T-helper 2 cell treated with Interferon-gamma antibody and Interleukin-4, amounts not matched to agents 5 μg/mL and 100 μg/mL, for 36 hours (primary cell): ENCODE data around the gene FOXA2.

Experiments used
- DNase-seq: peaks from one replicate; pipeline ENCODE4 v3.0.0; 2021; ENCODE audit warnings: low spot score
- H3K27ac Mint-ChIP-seq: one replicate; pipeline ENCODE4 v1.8.0; 2021; ENCODE audit warnings: mild to moderate bottlenecking, mixed read lengths
- H3K27me3 Mint-ChIP-seq: one replicate; pipeline ENCODE4 v1.8.0; 2021; ENCODE audit warnings: low read depth, mixed read lengths
- H3K36me3 Mint-ChIP-seq: one replicate; pipeline ENCODE4 v1.8.0; 2021; ENCODE audit warnings: low read depth, mixed read lengths
- H3K4me1 Mint-ChIP-seq: one replicate; pipeline ENCODE4 v1.8.0; 2021; ENCODE audit warnings: low read depth, mixed read lengths
- H3K4me3 Mint-ChIP-seq: one replicate; pipeline ENCODE4 v1.8.0; 2022; ENCODE audit warnings: mild to moderate bottlenecking, moderate library complexity, mixed read lengths
- H3K9me3 Mint-ChIP-seq: one replicate; pipeline ENCODE4 v1.8.0; 2021; ENCODE audit warnings: mixed read lengths

The FOXA2 gene

GRCh38 chr20:22584522-22584921, at the start of gene FOXA2:
FOXA2 (minus strand) TSS chr20:22584572; CDS start chr20:22584278, 294 bp downstream.
- Mint-ChIP-seq H3K27ac (no peak within 1 kb of the TSS), H3K36me3 (no peaks in the 10 kb centered on the region), H3K4me1 (no peaks in the 10 kb centered on the region), H3K9me3 (no peaks in the 10 kb centered on the region), H3K27me3 (peaks cover 73% of the 10 kb centered on the region), H3K4me3 (no peak within 1 kb of the TSS)
- no peak for DNase-seq

- Mint-ChIP-seq H3K4me3 (no peak overlapping the region), H3K9me3 (no peaks in the 10 kb centered on the region), H3K36me3 (no peaks in the 10 kb centered on the region), H3K27ac (no peak overlapping the region), H3K4me1 (no peaks in the 10 kb centered on the region), H3K27me3 (no peaks in the 10 kb centered on the region)
- DNase-seq = no peak
Measured at GRCh38 chr20:22630701-22631100, 46.3 kb upstream of the FOXA2 start.

DNA sequence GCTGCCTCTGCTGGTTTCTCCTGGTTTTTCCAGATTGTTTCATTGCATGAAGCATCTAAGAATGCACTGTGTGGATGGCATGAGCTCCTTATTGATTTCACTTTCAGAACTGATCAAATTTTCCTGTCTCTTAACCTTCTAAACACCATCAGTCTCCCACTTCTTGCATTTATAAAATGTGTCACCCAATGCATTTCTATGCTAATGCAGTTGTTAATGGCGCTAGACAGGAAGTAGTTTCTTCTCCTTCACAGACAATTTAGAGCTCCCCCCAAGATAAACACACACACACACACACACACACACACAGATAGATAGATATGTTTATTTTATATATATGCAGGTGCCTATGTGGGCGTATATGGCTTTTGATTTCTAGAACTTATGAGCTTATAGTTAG, 45.6 kb upstream of the FOXA2 start:
- Mint-ChIP-seq H3K27ac (no peak overlapping the region), H3K4me1 (no peaks in the 10 kb centered on the region)

DNA sequence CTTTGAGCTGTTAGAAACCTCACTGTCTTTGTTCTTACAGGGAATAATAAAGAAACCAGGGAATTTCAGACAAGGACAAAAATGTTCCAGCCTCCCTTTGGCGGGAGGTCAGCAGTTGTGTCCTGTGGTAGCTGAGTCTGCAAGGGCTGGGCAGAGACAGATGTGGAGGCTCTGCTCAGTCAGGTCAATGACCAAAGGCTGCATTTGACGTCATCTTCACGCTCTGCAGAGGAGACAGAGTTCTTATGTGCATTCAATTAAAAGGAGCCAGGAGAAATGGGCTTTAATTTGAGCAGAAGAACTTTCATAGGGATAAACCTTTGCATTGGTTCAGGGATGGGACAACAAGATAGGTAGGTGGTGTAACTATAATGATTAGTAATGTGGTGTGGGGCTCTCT, 45.1 kb upstream of the FOXA2 start:
- Mint-ChIP-seq H3K27me3 (no peaks in the 10 kb centered on the region), H3K27ac (no peak overlapping the region), H3K9me3 (no peaks in the 10 kb centered on the region), H3K4me1 (no peaks in the 10 kb centered on the region), H3K36me3 (no peaks in the 10 kb centered on the region), H3K4me3 (no peak overlapping the region)
- DNase-seq = no peak

More for the DNA sequence above, 45.6 kb upstream of the FOXA2 start:
- no peaks in the 10 kb centered on the region for H3K36me3 Mint-ChIP-seq
- H3K9me3 Mint-ChIP-seq = no peaks in the 10 kb centered on the region
- DNase-seq = no peak
- H3K27me3 Mint-ChIP-seq = no peaks in the 10 kb centered on the region
- no peak overlapping the region for H3K4me3 Mint-ChIP-seq

- DNase-seq = no peak
- Mint-ChIP-seq H3K4me3 (no peak overlapping the region), H3K36me3 (no peaks in the 10 kb centered on the region), H3K9me3 (no peaks in the 10 kb centered on the region), H3K27ac (no peak overlapping the region), H3K27me3 (no peaks in the 10 kb centered on the region), H3K4me1 (no peaks in the 10 kb centered on the region)
Measured at GRCh38 chr20:22626496-22626895, 42.1 kb upstream of the FOXA2 start.

- H3K36me3 Mint-ChIP-seq = no peaks in the 10 kb centered on the region
- H3K27ac Mint-ChIP-seq = no peak overlapping the region
- H3K4me1 Mint-ChIP-seq = no peaks in the 10 kb centered on the region
- H3K9me3 Mint-ChIP-seq = peaks cover 2% of the 10 kb centered on the region
- H3K27me3 Mint-ChIP-seq = no peaks in the 10 kb centered on the region
- no peak overlapping the region for H3K4me3 Mint-ChIP-seq
- no peak for DNase-seq
Measured at GRCh38 chr20:22623211-22623610, 38.8 kb upstream of the FOXA2 start.

GRCh38 chr20:22620342-22620741, 36.0 kb upstream of the FOXA2 start:
- no peaks in the 10 kb centered on the region for H3K27me3 Mint-ChIP-seq
- no peak overlapping the region for H3K27ac Mint-ChIP-seq
- H3K9me3 Mint-ChIP-seq = peaks cover 2% of the 10 kb centered on the region
- no peak for DNase-seq
- H3K4me3 Mint-ChIP-seq = no peak overlapping the region
- no peaks in the 10 kb centered on the region for H3K4me1 Mint-ChIP-seq
- H3K36me3 Mint-ChIP-seq = no peaks in the 10 kb centered on the region

- Mint-ChIP-seq H3K9me3 (peaks cover 2% of the 10 kb centered on the region), H3K4me1 (no peaks in the 10 kb centered on the region), H3K36me3 (no peaks in the 10 kb centered on the region), H3K4me3 (no peak overlapping the region), H3K27me3 (no peaks in the 10 kb centered on the region), H3K27ac (no peak overlapping the region)
- DNase-seq = no peak
Measured at GRCh38 chr20:22619806-22620205, 35.4 kb upstream of the FOXA2 start.

DNA sequence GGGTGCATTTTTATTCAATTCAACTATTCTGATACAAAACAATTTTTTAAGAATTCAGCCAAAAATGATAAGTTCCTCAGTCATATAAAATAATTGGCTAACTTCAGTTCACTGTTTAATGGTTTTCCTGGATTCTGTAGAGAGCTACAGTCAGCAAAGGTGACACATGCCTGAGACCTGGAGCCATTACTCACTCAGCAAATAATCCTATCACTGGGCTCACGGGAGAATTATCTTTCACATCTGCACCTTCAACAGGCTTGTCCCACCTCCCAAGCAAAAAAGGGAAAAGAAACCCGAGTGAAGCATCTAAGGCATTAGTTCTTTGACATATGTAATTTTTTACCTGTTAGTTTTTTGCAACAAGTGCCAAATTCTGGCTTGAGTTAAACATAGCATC, 34.9 kb upstream of the FOXA2 start:
- no peak for DNase-seq

DNA sequence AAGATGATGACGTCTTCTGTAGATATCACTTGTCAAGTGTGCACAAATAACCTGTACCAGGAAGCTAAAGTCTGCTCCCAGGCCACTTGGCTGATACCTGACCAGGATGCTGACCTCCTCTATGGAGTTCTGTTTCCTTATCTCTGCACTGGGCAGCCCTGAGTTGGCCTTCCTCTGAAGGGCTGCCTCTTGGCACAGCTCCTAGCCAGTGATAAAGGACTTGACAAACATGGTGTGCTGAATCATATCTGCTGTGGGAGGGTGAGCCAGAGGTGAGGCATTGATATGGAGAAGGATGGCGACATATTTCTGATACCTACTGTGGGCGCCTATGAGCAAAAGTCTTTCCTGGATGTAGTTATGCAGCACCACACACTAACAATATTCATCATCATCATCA, 32.8 kb upstream of the FOXA2 start:
- Mint-ChIP-seq H3K36me3 (no peaks in the 10 kb centered on the region), H3K4me1 (no peaks in the 10 kb centered on the region), H3K27me3 (no peaks in the 10 kb centered on the region), H3K27ac (no peak overlapping the region), H3K4me3 (no peak overlapping the region), H3K9me3 (peaks cover 2% of the 10 kb centered on the region)
- DNase-seq = no peak

More for the DNA sequence above, 34.9 kb upstream of the FOXA2 start:
- no peak overlapping the region for H3K27ac Mint-ChIP-seq
- H3K36me3 Mint-ChIP-seq = no peaks in the 10 kb centered on the region
- H3K27me3 Mint-ChIP-seq = no peaks in the 10 kb centered on the region
- H3K9me3 Mint-ChIP-seq = peaks cover 2% of the 10 kb centered on the region
- H3K4me3 Mint-ChIP-seq = no peak overlapping the region
- no peaks in the 10 kb centered on the region for H3K4me1 Mint-ChIP-seq

GRCh38 chr20:22616551-22616950, 32.2 kb upstream of the FOXA2 start:
- H3K9me3 Mint-ChIP-seq = peaks cover 2% of the 10 kb centered on the region
- no peak for DNase-seq
- H3K27me3 Mint-ChIP-seq = no peaks in the 10 kb centered on the region
- no peaks in the 10 kb centered on the region for H3K4me1 Mint-ChIP-seq
- H3K4me3 Mint-ChIP-seq = no peak overlapping the region
- no peak overlapping the region for H3K27ac Mint-ChIP-seq
- no peaks in the 10 kb centered on the region for H3K36me3 Mint-ChIP-seq

- no peaks in the 10 kb centered on the region for H3K36me3 Mint-ChIP-seq
- H3K9me3 Mint-ChIP-seq = peaks cover 2% of the 10 kb centered on the region
- H3K27me3 Mint-ChIP-seq = no peaks in the 10 kb centered on the region
- H3K4me1 Mint-ChIP-seq = no peaks in the 10 kb centered on the region
- no peak overlapping the region for H3K4me3 Mint-ChIP-seq
- no peak overlapping the region for H3K27ac Mint-ChIP-seq
- DNase-seq = no peak
Measured at GRCh38 chr20:22615425-22615824, 31.1 kb upstream of the FOXA2 start.

GRCh38 chr20:22611636-22612035, 27.3 kb upstream of the FOXA2 start:
- no peak for DNase-seq
- no peak overlapping the region for H3K27ac Mint-ChIP-seq
- H3K4me3 Mint-ChIP-seq = no peak overlapping the region
- H3K9me3 Mint-ChIP-seq = no peaks in the 10 kb centered on the region
- no peaks in the 10 kb centered on the region for H3K36me3 Mint-ChIP-seq
- H3K4me1 Mint-ChIP-seq = no peaks in the 10 kb centered on the region
- H3K27me3 Mint-ChIP-seq = no peaks in the 10 kb centered on the region

GRCh38 chr20:22607695-22608094, 23.3 kb upstream of the FOXA2 start:
- no peak overlapping the region for H3K4me3 Mint-ChIP-seq
- H3K27me3 Mint-ChIP-seq = no peaks in the 10 kb centered on the region
- no peak overlapping the region for H3K27ac Mint-ChIP-seq
- no peaks in the 10 kb centered on the region for H3K4me1 Mint-ChIP-seq
- no peak for DNase-seq
- H3K36me3 Mint-ChIP-seq = no peaks in the 10 kb centered on the region
- H3K9me3 Mint-ChIP-seq = no peaks in the 10 kb centered on the region

GRCh38 chr20:22604815-22605214, 20.4 kb upstream of the FOXA2 start:
- no peak overlapping the region for H3K27ac Mint-ChIP-seq
- no peaks in the 10 kb centered on the region for H3K4me1 Mint-ChIP-seq
- DNase-seq = no peak
- H3K9me3 Mint-ChIP-seq = no peaks in the 10 kb centered on the region
- H3K27me3 Mint-ChIP-seq = no peaks in the 10 kb centered on the region
- H3K36me3 Mint-ChIP-seq = no peaks in the 10 kb centered on the region
- no peak overlapping the region for H3K4me3 Mint-ChIP-seq
